IMR-90 (cell line): ENCODE measurements around the gene SBF2. TPM values are rescaled to one million over a fixed set of nuclear protein-coding genes. Genes with fewer than 3 reads are reported as not detected.

Experiments used
- ATAC-seq: fragments of 200-7000 bp; cut with Tn5 transposase; 2 replicates; pipeline ENCODE4 v1.9.1; 2020; ENCODE audit warnings: low read depth, mild to moderate bottlenecking, moderate library complexity
- BruUV-seq: library from RNA; stranded (reverse); fragments of 400-500 nt; replicated peaks from 2 replicates; lab custom pipeline; 2021; lab: Mats Ljungman, UMichigan
- CTCF ChIA-PET: fragments of 300-600 bp; formaldehyde crosslinking; extraction: SDS; loops from one replicate; lab custom pipeline; 2021; ENCODE audit warnings: antibody characterized with exemption; lab: Yijun Ruan, JAX
- POLR2A ChIA-PET: fragments of 300-600 bp; sonication (Branson Sonifier 250); formaldehyde crosslinking; loops from one replicate; lab custom pipeline; 2022; ENCODE audit warnings: antibody characterized with exemption; ENCODE audit not compliant: unreplicated experiment; lab: Charles Lee
- DNase-seq: peaks from one replicate; pipeline ENCODE4 v3.0.0; 2013
- H2AFZ ChIP-seq: replicated peaks from 2 replicates; pipeline ENCODE3; 2013; ENCODE audit warnings: low read length, mild to moderate bottlenecking; ENCODE audit not compliant: poor library complexity
- H2AK5ac ChIP-seq: 2 replicates; pipeline ENCODE4 v1.6.1; 2013; ENCODE audit warnings: low read depth, low read length, inconsistent platforms
- H2AK9ac ChIP-seq: replicated peaks from 2 replicates; pipeline ENCODE3; 2013; ENCODE audit warnings: mild to moderate bottlenecking, low read depth, low read length, moderate library complexity; ENCODE audit not compliant: poor library complexity
- H2BK120ac ChIP-seq: 2 replicates; pipeline ENCODE4 v1.6.1; 2013; ENCODE audit warnings: low read depth, low read length, inconsistent platforms
- H2BK15ac ChIP-seq: 3 replicates; pipeline ENCODE4 v1.6.1; 2013; ENCODE audit warnings: low read depth, low read length, inconsistent platforms
- H2BK20ac ChIP-seq: 2 replicates; pipeline ENCODE4 v1.6.1; 2013; ENCODE audit warnings: low read depth, mild to moderate bottlenecking, inconsistent platforms, low read length, moderate library complexity
- H2BK5ac ChIP-seq: 2 replicates; pipeline ENCODE4 v1.6.1; 2013; ENCODE audit warnings: mild to moderate bottlenecking, low read depth, low read length, inconsistent platforms; ENCODE audit not compliant: poor library complexity, severe bottlenecking
- H3K14ac ChIP-seq: replicated peaks from 2 replicates; pipeline ENCODE4 v1.6.1; 2013; ENCODE audit warnings: low read depth, low read length, inconsistent platforms
- H3K18ac ChIP-seq: 2 replicates; pipeline ENCODE4 v1.6.1; 2013; ENCODE audit warnings: low read depth, low read length, control low read depth
- H3K23ac ChIP-seq: 2 replicates; pipeline ENCODE4 v1.6.1; 2013; ENCODE audit warnings: low read depth, low read length, inconsistent platforms
- H3K27ac ChIP-seq: 2 replicates; pipeline ENCODE4 v1.5.1; 2013; ENCODE audit warnings: mild to moderate bottlenecking, control low read depth, low read length; ENCODE audit not compliant: insufficient read depth
- H3K27me3 ChIP-seq: 2 replicates; pipeline ENCODE4 v1.6.1; 2013; ENCODE audit warnings: low read length; ENCODE audit not compliant: control insufficient read depth, insufficient read depth
- H3K36me3 ChIP-seq: 2 replicates; pipeline ENCODE4 v1.6.1; 2013; ENCODE audit warnings: low read length, mixed read lengths; ENCODE audit not compliant: control insufficient read depth, insufficient read depth
- H3K4ac ChIP-seq: 2 replicates; pipeline ENCODE4 v1.6.1; 2013; ENCODE audit warnings: low read depth, low read length, inconsistent platforms
- H3K4me1 ChIP-seq: 2 replicates; pipeline ENCODE4 v1.6.1; 2013; ENCODE audit warnings: low read length, mixed read lengths; ENCODE audit not compliant: control insufficient read depth, insufficient read depth
- H3K4me2 ChIP-seq: 2 replicates; pipeline ENCODE4 v1.6.1; 2013; ENCODE audit warnings: low read depth, mild to moderate bottlenecking, control low read depth, low read length, moderate library complexity
- H3K4me3 ChIP-seq: 2 replicates; pipeline ENCODE4 v1.5.1; 2013; ENCODE audit warnings: low read depth, mild to moderate bottlenecking, control low read depth, low read length, moderate library complexity; ENCODE audit not compliant: insufficient read depth
- H3K56ac ChIP-seq: 2 replicates; pipeline ENCODE4 v1.6.1; 2013; ENCODE audit warnings: low read length, inconsistent platforms; ENCODE audit not compliant: insufficient read depth; ENCODE audit errors: extremely low read depth
- H3K79me1 ChIP-seq, 2 experiments: 2 replicates each; pipeline ENCODE4 v1.6.1; 2013; ENCODE audit warnings: low read length in 2 of 2, inconsistent platforms in 1 of 2, low read depth in 1 of 2
- H3K9ac ChIP-seq: 2 replicates; pipeline ENCODE4 v1.6.1; 2013; ENCODE audit warnings: low read depth, low read length, control low read depth
- H3K9me1 ChIP-seq: 2 replicates; pipeline ENCODE4 v1.6.1; 2013; ENCODE audit warnings: low read length, inconsistent platforms; ENCODE audit not compliant: insufficient read depth
- H3K9me3 ChIP-seq: 2 replicates; pipeline ENCODE4 v1.6.1; 2013; ENCODE audit warnings: low read length; ENCODE audit not compliant: control insufficient read depth, insufficient read depth
- H4K20me1 ChIP-seq: 2 replicates; pipeline ENCODE4 v1.6.1; 2013; ENCODE audit warnings: low read length, inconsistent platforms; ENCODE audit not compliant: insufficient read depth
- H4K5ac ChIP-seq: 2 replicates; pipeline ENCODE4 v1.6.1; 2013; ENCODE audit warnings: mild to moderate bottlenecking, low read depth, low read length, control low read depth
- H4K8ac ChIP-seq, 2 experiments: 2 replicates each; pipeline ENCODE4 v1.6.1; 2013; ENCODE audit warnings: low read depth in 2 of 2, low read length in 2 of 2, control low read depth in 1 of 2, inconsistent platforms in 1 of 2
- H4K91ac ChIP-seq: 2 replicates; pipeline ENCODE4 v1.6.1; 2013; ENCODE audit warnings: low read depth, low read length, inconsistent platforms; ENCODE audit not compliant: insufficient read depth
- BHLHE40 ChIP-seq: fragments of 150-350 bp; IDR thresholded peaks from 2 replicates; pipeline ENCODE4 v1.6.1; 2016; ENCODE audit warnings: mild to moderate bottlenecking, low read depth, low read length
- CEBPB ChIP-seq: IDR thresholded peaks from 2 replicates; pipeline ENCODE4 v1.6.1; 2012; ENCODE audit warnings: low read depth, low read length, improper control_type of control experiment
- MAFK ChIP-seq: IDR thresholded peaks from 2 replicates; pipeline ENCODE4 v1.6.1; 2012; ENCODE audit warnings: low read depth, low read length, improper control_type of control experiment
- MAZ ChIP-seq: IDR thresholded peaks from 2 replicates; pipeline ENCODE4 v1.6.1; 2012; ENCODE audit warnings: low read depth, mild to moderate bottlenecking, low read length, improper control_type of control experiment, moderate library complexity, borderline replicate concordance
- MXI1 ChIP-seq: IDR thresholded peaks from 2 replicates; pipeline ENCODE4 v1.6.1; 2012; ENCODE audit warnings: low read depth, mild to moderate bottlenecking, low read length, moderate library complexity, borderline replicate concordance
- NFE2L2 ChIP-seq: fragments of 150-350 bp; IDR thresholded peaks from 2 replicates; pipeline ENCODE4 v1.6.1; 2016; ENCODE audit warnings: low read depth, mild to moderate bottlenecking, low read length
- POLR2A ChIP-seq: IDR thresholded peaks from 2 replicates; pipeline ENCODE4 v1.6.1; 2012; ENCODE audit warnings: mild to moderate bottlenecking, low read depth, low read length
- RCOR1 ChIP-seq: IDR thresholded peaks from 2 replicates; pipeline ENCODE4 v1.6.1; 2012; ENCODE audit warnings: mild to moderate bottlenecking, low read length, improper control_type of control experiment; ENCODE audit not compliant: insufficient replicate concordance
- SMC3 ChIP-seq: fragments of 150-350 bp; IDR thresholded peaks from 2 replicates; pipeline ENCODE4 v1.6.1; 2016; ENCODE audit warnings: low read depth, mild to moderate bottlenecking, antibody characterized with exemption, low read length, moderate library complexity
- WGBS, 2 experiments: methylation state at CpG; one replicate each; pipeline versions ENCODE4 v1.1.5 to v1.1.7; 2013; ENCODE audit warnings: missing lambda C conversion rate in 2 of 2; ENCODE audit not compliant: insufficient read length in 1 of 2; ENCODE audit errors: extremely low coverage in 2 of 2; 5-methylcytosine and 5-hydroxymethylcytosine counted together
- dilution Hi-C: fragments of 300-500 bp; cut with HindIII; formaldehyde crosslinking; loops from one replicate; pipeline ENCODE4 v1.14.3; 2018; ENCODE audit warnings: low sequenced_read_pairs; ENCODE audit not compliant: unreplicated experiment
- in situ Hi-C: fragments of 300-500 bp; cut with MboI; formaldehyde crosslinking; loops from 3 replicates; pipeline ENCODE4 v1.14.3; 2019; ENCODE audit warnings: low sequenced_read_pairs, inconsistent platforms, mixed read lengths
- intact Hi-C: fragments of 100-400 bp; cut with micrococcal nuclease; formaldehyde crosslinking; loops from 2 replicates; pipeline ENCODE4 v1.10.0; 2022
- polyA plus RNA-seq, 3 experiments: library from polyadenylated mRNA; depleted of rRNA; stranded (reverse); fragments of >200 nt; gene quantifications; 2 replicates each; pipeline ENCODE4 v1.2.3, GENCODE V29; 2012; ENCODE audit warnings: low replicate concordance in 1 of 3
- total RNA-seq: library from RNA; depleted of rRNA; stranded (reverse); fragments of >200 nt; gene quantifications from 2 replicates; pipeline ENCODE4 v1.2.3, GENCODE V29; 2012
- TF ChIP-seq, protein P1 (sequence below): conservative IDR thresholded peaks from 2 replicates; pipeline ENCODE4 v1.5.1; 2012; ENCODE audit warnings: mild to moderate bottlenecking, low read depth, low read length, improper control_type of control experiment

SBF2 gene
- total and polyA plus RNA-seq, 2 of the 4 experiments (the other 2 are of a cell fraction): 23.8 to 51.8 TPM

DNA sequence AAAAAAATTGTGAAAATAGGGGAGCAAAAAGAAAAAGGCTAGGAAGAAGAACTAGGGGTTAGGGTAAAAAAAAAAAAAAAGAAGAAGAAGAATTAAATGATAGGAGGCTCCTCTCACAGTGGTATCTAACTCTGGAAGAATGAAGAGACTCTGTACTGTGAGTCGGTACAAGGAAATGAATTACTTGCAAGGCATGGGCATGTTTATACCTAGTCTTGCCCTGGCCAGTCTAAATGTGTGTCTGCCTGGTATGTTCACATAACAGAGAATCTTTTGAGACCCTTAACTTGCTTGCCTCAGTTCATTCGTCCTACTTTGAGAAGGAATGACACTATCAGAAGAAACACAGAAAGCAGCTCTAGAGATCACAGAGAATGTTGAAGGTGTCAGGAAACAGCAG lies 470.6 kb downstream of the SBF2 start:
- TF ChIP-seq CEBPB (no peak), MXI1 (no peak), NFE2L2 (no peak), RCOR1 (no peak), SMC3 (no peak), POLR2A (no peak), MAZ (no peak), MAFK (no peak), BHLHE40 (no peak)
- TF ChIP-seq, protein P1, sequence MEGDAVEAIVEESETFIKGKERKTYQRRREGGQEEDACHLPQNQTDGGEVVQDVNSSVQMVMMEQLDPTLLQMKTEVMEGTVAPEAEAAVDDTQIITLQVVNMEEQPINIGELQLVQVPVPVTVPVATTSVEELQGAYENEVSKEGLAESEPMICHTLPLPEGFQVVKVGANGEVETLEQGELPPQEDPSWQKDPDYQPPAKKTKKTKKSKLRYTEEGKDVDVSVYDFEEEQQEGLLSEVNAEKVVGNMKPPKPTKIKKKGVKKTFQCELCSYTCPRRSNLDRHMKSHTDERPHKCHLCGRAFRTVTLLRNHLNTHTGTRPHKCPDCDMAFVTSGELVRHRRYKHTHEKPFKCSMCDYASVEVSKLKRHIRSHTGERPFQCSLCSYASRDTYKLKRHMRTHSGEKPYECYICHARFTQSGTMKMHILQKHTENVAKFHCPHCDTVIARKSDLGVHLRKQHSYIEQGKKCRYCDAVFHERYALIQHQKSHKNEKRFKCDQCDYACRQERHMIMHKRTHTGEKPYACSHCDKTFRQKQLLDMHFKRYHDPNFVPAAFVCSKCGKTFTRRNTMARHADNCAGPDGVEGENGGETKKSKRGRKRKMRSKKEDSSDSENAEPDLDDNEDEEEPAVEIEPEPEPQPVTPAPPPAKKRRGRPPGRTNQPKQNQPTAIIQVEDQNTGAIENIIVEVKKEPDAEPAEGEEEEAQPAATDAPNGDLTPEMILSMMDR: no peak
- Histone ChIP-seq H2AK9ac (no peak overlapping the region), H3K9me3 (no peaks in the 10 kb centered on the region), H3K23ac (peak overlapping the region; percentile 66), H3K79me1 (peaks cover 0 to 3% of the 10 kb centered on the region in 2 experiments; a peak in 2 of 4 replicates), H3K9ac (peak overlapping the region; percentile 55; the same call in 1 of the 2 replicates), H2AK5ac (peak overlapping the region; percentile 74), H4K20me1 (no peaks in the 10 kb centered on the region), H3K36me3 (no peaks in the 10 kb centered on the region), H3K27ac (peak overlapping the region; percentile 32), H3K18ac (peak overlapping the region; percentile 82; the same call in 1 of the 2 replicates), H3K27me3 (no peaks in the 10 kb centered on the region), H3K4me2 (peak overlapping the region; percentile 25; the same call in 1 of the 2 replicates), H3K4me3 (no peak overlapping the region), H2BK20ac (peak overlapping the region; percentile 77), H2AFZ (no peak overlapping the region), H2BK120ac (peak overlapping the region; percentile 56), H3K56ac (peak overlapping the region; percentile 35; the same call in 1 of the 2 replicates), H3K4me1 (peaks cover 12% of the 10 kb centered on the region; the same call in 1 of the 2 replicates), H4K5ac (peak overlapping the region; percentile 50; the same call in 1 of the 2 replicates), H3K4ac (peak overlapping the region; percentile 52; the same call in 1 of the 2 replicates), H4K91ac (peak overlapping the region; percentile 78; the same call in 1 of the 2 replicates), H2BK5ac (peak overlapping the region; percentile 99), H4K8ac (peak overlapping the region; percentile 28 to 93; a peak in 3 of 4 replicates), H3K9me1 (peaks cover 7% of the 10 kb centered on the region; the same call in 1 of the 2 replicates), H3K14ac (peak overlapping the region; percentile 76), H2BK15ac (peak overlapping the region; percentile 81; the same call in 1 of the 3 replicates)
- DNase-seq (peak; percentile 34), ATAC-seq (peak; percentile 73)
- no TSS peak for BruUV-seq
- CTCF ChIA-PET: no interaction called here
- no CpG with 5 or more reads among the region's 2 CpGs for WGBS, 2 experiments
- dilution Hi-C loops (no loop called here), in situ Hi-C loops (no loop called here), intact Hi-C loops (no loop called here)
- POLR2A ChIA-PET: interaction anchor here (0.6 kb wide), 1 partner anchor 58 kb away, joined by 3 read pairs; no protein-coding TSS in a partner anchor
